B cell (primary cell): ENCODE data around the gene MAP7.

Source experiments
- EZH2 ChIP-seq: IDR thresholded peaks from 2 replicates; pipeline ENCODE4 v1.6.1; 2012; ENCODE audit warnings: borderline replicate concordance, low read depth, mild to moderate bottlenecking, moderate library complexity, low read length; ENCODE audit not compliant: insufficient read depth, poor library complexity, severe bottlenecking
- TF ChIP-seq, protein P1 (sequence below): fragments of 200-600 bp; IDR thresholded peaks from one replicate; pipeline ENCODE4 v1.8.0; 2022; ENCODE audit warnings: antibody characterized with exemption, mild to moderate bottlenecking

DNA sequence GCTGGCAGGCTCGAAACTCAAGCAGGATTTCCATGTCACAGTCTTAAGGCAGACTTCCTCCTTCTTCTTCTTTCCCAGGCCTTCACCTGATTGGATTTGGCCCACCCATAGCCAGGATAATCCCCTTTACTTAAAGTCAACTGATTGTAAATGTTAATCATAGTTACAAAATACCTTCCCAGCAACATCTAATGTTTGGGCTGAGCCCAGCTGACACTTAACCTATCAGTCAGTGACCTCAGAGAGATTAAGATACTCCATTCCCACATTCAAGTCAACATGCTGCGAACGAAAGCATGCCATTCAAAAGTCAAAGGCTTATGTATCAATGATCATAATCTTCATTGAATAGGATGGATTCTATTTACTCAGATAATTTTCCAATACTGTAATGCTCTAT lies 16.0 kb downstream of the MAP7 start:
- TF ChIP-seq, protein P1, sequence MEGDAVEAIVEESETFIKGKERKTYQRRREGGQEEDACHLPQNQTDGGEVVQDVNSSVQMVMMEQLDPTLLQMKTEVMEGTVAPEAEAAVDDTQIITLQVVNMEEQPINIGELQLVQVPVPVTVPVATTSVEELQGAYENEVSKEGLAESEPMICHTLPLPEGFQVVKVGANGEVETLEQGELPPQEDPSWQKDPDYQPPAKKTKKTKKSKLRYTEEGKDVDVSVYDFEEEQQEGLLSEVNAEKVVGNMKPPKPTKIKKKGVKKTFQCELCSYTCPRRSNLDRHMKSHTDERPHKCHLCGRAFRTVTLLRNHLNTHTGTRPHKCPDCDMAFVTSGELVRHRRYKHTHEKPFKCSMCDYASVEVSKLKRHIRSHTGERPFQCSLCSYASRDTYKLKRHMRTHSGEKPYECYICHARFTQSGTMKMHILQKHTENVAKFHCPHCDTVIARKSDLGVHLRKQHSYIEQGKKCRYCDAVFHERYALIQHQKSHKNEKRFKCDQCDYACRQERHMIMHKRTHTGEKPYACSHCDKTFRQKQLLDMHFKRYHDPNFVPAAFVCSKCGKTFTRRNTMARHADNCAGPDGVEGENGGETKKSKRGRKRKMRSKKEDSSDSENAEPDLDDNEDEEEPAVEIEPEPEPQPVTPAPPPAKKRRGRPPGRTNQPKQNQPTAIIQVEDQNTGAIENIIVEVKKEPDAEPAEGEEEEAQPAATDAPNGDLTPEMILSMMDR: no peak
- TF ChIP-seq EZH2: no peak
